ENCODE results near the gene MED26. TPM values are rescaled to one million over a fixed set of nuclear protein-coding genes. Genes with fewer than 3 reads are reported as not detected.

The MED26 gene
- total and polyA plus RNA-seq, 2 experiments from 2014 or later = 7.4 to 15.4 TPM

DNA sequence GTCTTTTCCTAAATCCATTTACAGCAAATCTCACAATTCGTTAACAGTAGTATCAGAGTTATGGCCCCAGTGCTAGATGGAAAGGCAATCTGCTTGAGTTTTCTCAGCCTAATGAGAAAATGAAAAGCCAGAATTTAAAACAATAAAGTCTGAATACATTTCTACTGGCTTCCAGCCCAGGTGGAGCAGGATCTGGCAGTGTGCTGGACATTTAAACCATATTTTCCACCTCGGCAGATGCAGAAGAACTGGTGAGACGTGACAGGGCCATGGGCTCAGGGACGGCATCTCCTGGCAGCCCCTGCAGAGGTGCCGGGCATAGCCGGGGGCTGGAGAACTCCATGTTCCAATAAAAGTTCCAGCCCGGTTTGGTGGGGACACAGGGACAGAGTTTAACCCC, 24.9 kb upstream of the MED26 start:
- Histone ChIP-seq H3K4me2 (no peak overlapping the region), H3F3A (replicated peaks; ENCODE audit: low read depth) (0 out of 2 replicates have a peak, but pooled peaks cover 3% of the 10 kb centered on the region), H3K9me2 (ENCODE audit: insufficient read depth) (no peaks in the 10 kb centered on the region), H3K27ac (ENCODE audit: low read depth) (no peak overlapping the region), H3K27me3 (ENCODE audit: insufficient read depth) (no peaks in the 10 kb centered on the region), H3K4me3 (no peak overlapping the region), H4K20me1 (replicated peaks; ENCODE audit: insufficient read depth) (peaks cover 22% of the 10 kb centered on the region), H3K79me2 (replicated peaks; ENCODE audit: insufficient read depth) (peaks cover 32% of the 10 kb centered on the region), H3K4me1 (ENCODE audit: insufficient read depth) (no peaks in the 10 kb centered on the region), H2AFZ (no peak overlapping the region), H3K36me3 (ENCODE audit: insufficient read depth) (peaks cover 31% of the 10 kb centered on the region)
- H3K4me3 Mint-ChIP-seq = no peak overlapping the region
- H3K4me1 Mint-ChIP-seq = no peaks in the 10 kb centered on the region
- no peak for TF ChIP-seq NANOG (IDR thresholded peaks at IDR 0.05; ENCODE audit: borderline replicate concordance)
- TF ChIP-seq, protein P1, sequence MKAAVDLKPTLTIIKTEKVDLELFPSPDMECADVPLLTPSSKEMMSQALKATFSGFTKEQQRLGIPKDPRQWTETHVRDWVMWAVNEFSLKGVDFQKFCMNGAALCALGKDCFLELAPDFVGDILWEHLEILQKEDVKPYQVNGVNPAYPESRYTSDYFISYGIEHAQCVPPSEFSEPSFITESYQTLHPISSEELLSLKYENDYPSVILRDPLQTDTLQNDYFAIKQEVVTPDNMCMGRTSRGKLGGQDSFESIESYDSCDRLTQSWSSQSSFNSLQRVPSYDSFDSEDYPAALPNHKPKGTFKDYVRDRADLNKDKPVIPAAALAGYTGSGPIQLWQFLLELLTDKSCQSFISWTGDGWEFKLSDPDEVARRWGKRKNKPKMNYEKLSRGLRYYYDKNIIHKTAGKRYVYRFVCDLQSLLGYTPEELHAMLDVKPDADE (IDR thresholded peaks at IDR 0.05) = no peak
- TF ChIP-seq, protein P2, sequence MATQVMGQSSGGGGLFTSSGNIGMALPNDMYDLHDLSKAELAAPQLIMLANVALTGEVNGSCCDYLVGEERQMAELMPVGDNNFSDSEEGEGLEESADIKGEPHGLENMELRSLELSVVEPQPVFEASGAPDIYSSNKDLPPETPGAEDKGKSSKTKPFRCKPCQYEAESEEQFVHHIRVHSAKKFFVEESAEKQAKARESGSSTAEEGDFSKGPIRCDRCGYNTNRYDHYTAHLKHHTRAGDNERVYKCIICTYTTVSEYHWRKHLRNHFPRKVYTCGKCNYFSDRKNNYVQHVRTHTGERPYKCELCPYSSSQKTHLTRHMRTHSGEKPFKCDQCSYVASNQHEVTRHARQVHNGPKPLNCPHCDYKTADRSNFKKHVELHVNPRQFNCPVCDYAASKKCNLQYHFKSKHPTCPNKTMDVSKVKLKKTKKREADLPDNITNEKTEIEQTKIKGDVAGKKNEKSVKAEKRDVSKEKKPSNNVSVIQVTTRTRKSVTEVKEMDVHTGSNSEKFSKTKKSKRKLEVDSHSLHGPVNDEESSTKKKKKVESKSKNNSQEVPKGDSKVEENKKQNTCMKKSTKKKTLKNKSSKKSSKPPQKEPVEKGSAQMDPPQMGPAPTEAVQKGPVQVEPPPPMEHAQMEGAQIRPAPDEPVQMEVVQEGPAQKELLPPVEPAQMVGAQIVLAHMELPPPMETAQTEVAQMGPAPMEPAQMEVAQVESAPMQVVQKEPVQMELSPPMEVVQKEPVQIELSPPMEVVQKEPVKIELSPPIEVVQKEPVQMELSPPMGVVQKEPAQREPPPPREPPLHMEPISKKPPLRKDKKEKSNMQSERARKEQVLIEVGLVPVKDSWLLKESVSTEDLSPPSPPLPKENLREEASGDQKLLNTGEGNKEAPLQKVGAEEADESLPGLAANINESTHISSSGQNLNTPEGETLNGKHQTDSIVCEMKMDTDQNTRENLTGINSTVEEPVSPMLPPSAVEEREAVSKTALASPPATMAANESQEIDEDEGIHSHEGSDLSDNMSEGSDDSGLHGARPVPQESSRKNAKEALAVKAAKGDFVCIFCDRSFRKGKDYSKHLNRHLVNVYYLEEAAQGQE (IDR thresholded peaks at IDR 0.05; ENCODE audit: unreplicated experiment) = no peak
- no peak for TF ChIP-seq STAT1 (IDR thresholded peaks at IDR 0.05; ENCODE audit: unreplicated experiment)
- no peak for TF ChIP-seq POLR2AphosphoS5 (IDR thresholded peaks at IDR 0.05; ENCODE audit: low read depth)
- no peak for TF ChIP-seq EZH2 (IDR thresholded peaks at IDR 0.05; ENCODE audit: low read depth, unreplicated experiment)
- no peak for TF ChIP-seq JUNB (IDR thresholded peaks at IDR 0.05; ENCODE audit: unreplicated experiment)
- no peak for TF ChIP-seq EZH2phosphoT487 (IDR thresholded peaks at IDR 0.05; ENCODE audit: unreplicated experiment)
- TF ChIP-seq, protein P3, sequence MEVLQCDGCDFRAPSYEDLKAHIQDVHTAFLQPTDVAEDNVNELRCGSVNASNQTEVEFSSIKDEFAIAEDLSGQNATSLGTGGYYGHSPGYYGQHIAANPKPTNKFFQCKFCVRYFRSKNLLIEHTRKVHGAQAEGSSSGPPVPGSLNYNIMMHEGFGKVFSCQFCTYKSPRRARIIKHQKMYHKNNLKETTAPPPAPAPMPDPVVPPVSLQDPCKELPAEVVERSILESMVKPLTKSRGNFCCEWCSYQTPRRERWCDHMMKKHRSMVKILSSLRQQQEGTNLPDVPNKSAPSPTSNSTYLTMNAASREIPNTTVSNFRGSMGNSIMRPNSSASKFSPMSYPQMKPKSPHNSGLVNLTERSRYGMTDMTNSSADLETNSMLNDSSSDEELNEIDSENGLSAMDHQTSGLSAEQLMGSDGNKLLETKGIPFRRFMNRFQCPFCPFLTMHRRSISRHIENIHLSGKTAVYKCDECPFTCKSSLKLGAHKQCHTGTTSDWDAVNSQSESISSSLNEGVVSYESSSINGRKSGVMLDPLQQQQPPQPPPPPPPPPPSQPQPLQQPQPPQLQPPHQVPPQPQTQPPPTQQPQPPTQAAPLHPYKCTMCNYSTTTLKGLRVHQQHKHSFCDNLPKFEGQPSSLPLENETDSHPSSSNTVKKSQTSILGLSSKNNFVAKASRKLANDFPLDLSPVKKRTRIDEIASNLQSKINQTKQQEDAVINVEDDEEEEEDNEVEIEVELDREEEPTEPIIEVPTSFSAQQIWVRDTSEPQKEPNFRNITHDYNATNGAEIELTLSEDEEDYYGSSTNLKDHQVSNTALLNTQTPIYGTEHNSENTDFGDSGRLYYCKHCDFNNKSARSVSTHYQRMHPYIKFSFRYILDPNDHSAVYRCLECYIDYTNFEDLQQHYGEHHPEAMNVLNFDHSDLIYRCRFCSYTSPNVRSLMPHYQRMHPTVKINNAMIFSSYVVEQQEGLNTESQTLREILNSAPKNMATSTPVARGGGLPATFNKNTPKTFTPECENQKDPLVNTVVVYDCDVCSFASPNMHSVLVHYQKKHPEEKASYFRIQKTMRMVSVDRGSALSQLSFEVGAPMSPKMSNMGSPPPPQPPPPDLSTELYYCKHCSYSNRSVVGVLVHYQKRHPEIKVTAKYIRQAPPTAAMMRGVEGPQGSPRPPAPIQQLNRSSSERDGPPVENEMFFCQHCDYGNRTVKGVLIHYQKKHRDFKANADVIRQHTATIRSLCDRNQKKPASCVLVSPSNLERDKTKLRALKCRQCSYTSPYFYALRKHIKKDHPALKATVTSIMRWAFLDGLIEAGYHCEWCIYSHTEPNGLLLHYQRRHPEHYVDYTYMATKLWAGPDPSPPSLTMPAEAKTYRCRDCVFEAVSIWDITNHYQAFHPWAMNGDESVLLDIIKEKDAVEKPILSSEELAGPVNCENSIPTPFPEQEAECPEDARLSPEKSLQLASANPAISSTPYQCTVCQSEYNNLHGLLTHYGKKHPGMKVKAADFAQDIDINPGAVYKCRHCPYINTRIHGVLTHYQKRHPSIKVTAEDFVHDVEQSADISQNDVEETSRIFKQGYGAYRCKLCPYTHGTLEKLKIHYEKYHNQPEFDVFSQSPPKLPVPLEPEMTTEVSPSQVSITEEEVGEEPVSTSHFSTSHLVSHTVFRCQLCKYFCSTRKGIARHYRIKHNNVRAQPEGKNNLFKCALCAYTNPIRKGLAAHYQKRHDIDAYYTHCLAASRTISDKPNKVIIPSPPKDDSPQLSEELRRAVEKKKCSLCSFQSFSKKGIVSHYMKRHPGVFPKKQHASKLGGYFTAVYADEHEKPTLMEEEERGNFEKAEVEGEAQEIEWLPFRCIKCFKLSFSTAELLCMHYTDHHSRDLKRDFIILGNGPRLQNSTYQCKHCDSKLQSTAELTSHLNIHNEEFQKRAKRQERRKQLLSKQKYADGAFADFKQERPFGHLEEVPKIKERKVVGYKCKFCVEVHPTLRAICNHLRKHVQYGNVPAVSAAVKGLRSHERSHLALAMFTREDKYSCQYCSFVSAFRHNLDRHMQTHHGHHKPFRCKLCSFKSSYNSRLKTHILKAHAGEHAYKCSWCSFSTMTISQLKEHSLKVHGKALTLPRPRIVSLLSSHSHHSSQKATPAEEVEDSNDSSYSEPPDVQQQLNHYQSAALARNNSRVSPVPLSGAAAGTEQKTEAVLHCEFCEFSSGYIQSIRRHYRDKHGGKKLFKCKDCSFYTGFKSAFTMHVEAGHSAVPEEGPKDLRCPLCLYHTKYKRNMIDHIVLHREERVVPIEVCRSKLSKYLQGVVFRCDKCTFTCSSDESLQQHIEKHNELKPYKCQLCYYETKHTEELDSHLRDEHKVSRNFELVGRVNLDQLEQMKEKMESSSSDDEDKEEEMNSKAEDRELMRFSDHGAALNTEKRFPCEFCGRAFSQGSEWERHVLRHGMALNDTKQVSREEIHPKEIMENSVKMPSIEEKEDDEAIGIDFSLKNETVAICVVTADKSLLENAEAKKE (CRISPR knock-in tag; IDR thresholded peaks at IDR 0.05) = no peak
- TF ChIP-seq ZNF331 (CRISPR knock-in tag; IDR thresholded peaks at IDR 0.05; ENCODE audit: low read depth) = no peak
- no peak for TF ChIP-seq CREB1 (CRISPR knock-in tag; IDR thresholded peaks at IDR 0.05; ENCODE audit: low read depth)
- TF ChIP-seq, protein P4, sequence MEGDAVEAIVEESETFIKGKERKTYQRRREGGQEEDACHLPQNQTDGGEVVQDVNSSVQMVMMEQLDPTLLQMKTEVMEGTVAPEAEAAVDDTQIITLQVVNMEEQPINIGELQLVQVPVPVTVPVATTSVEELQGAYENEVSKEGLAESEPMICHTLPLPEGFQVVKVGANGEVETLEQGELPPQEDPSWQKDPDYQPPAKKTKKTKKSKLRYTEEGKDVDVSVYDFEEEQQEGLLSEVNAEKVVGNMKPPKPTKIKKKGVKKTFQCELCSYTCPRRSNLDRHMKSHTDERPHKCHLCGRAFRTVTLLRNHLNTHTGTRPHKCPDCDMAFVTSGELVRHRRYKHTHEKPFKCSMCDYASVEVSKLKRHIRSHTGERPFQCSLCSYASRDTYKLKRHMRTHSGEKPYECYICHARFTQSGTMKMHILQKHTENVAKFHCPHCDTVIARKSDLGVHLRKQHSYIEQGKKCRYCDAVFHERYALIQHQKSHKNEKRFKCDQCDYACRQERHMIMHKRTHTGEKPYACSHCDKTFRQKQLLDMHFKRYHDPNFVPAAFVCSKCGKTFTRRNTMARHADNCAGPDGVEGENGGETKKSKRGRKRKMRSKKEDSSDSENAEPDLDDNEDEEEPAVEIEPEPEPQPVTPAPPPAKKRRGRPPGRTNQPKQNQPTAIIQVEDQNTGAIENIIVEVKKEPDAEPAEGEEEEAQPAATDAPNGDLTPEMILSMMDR (conservative IDR thresholded peaks at IDR 0.05; ENCODE audit: low read depth in 2 of 2) = no peak
- TF ChIP-seq ZNF114 (CRISPR knock-in tag; IDR thresholded peaks at IDR 0.05) = no peak
- DNase-seq (ENCODE audit: low spot score) (no peak), ATAC-seq (no peak)
- H3K27me3 Mint-ChIP-seq (ENCODE audit: insufficient read depth, low read depth, poor library complexity) = peaks cover 3% of the 10 kb centered on the region
- H3K9me3 Mint-ChIP-seq = no peaks in the 10 kb centered on the region; the same call in 2 of the 3 replicates
- peaks cover 78% of the 10 kb centered on the region for H3K36me3 Mint-ChIP-seq (ENCODE audit: low read depth)
- H3K27ac Mint-ChIP-seq = no peak overlapping the region
